GM19438 (cell line): ENCODE data around the gene KCNJ15.

Experiments
- ATAC-seq: cut with Tn5 transposase; IDR thresholded peaks from one replicate; pipeline ENCODE4 v1.9.1; 2021; ENCODE audit warnings: low read depth; ENCODE audit not compliant: unreplicated experiment

Gene KCNJ15

DNA sequence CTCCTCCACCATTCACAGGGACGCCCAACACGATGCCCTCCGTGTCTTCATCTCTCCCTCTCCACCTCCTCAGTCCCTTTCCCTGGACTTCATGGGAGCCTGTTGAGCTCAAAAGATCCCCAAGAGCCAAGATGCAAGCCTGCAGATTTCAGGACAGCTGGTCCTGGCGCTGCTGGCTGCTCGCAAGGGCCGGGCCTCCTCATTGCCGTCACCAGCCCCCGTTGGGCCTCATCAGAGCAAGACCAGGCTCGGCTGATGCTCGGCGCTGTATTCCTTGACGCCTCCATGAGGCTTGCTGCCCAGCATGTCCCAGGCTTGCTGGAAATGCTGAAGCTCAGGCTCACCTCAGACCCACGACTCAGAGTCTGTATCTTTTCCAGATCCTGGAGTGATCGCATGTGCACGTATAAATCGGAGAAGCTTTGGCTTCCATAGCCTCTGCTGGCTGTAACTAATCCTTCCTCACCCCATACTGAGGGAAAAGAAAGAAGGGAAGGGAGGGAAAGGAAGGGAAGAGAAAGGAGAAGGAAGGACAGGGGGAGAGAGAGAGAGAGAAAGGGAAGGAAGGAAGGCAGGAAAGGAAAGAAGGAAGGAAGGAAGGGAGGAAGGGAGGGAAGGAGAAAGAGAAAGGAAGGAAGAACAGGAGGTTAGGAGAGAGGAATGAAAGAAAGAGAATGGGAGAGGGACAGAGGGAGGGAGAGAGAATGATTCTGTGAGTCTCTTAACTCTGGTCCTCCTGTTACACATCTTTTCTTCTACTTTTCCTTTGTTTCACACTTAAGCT is 94.6 kb downstream of the KCNJ15 start:
- no peak for ATAC-seq

DNA sequence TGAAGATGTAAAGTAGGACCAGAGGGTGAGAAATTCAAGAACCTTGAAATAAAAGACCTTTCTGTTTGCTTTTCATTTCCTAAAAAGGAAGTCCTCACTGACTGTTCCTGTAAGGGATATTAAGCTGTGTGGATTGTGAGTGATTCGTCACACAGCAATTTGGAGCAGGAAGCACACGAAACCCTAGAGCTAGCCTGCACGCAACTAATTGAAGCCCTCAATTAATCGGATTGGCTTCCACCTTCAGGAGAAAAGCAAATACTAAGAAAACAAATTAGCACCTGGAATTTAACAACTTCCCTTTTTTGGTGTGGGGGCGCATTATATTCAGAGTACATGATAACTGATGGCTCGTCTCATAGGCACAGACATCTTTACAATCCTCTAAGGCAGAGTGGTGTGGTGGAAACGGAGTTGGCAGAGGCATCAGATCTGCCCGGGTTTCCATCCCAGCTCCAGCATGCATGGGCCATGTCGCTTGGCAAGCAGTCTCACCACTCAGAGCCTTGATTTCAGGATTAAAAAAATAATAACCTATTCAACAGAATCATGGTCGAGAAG is 95.2 kb downstream of the KCNJ15 start:
- ATAC-seq = no peak

- ATAC-seq = no peak
Measured at GRCh38 chr21:38352536-38353219, 95.9 kb downstream of the KCNJ15 start.

- no peak for ATAC-seq
Measured at GRCh38 chr21:38354231-38354630, 97.4 kb downstream of the KCNJ15 start.

- no peak for ATAC-seq
Measured at GRCh38 chr21:38354746-38355145, 98.0 kb downstream of the KCNJ15 start.

DNA sequence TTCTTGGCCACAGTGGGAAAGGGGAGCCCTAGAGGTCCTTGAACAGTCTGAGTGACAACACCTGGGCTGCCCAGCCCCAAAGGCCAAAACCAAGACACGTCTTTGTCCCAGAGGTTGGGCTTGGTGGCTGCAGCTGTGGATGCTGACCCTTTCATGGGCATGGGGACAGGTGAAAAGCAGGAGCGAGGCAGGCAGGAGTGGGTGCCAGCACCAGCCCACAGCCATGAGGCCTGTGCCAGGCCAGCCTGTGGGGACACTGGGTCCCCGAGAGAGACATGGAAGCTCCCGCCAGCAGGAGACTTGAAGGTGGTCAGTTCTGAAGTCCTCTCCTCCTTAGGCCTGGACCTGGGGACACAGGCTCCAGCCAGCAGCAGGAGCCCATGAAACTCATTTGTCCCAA is 98.6 kb downstream of the KCNJ15 start:
- no peak for ATAC-seq

DNA sequence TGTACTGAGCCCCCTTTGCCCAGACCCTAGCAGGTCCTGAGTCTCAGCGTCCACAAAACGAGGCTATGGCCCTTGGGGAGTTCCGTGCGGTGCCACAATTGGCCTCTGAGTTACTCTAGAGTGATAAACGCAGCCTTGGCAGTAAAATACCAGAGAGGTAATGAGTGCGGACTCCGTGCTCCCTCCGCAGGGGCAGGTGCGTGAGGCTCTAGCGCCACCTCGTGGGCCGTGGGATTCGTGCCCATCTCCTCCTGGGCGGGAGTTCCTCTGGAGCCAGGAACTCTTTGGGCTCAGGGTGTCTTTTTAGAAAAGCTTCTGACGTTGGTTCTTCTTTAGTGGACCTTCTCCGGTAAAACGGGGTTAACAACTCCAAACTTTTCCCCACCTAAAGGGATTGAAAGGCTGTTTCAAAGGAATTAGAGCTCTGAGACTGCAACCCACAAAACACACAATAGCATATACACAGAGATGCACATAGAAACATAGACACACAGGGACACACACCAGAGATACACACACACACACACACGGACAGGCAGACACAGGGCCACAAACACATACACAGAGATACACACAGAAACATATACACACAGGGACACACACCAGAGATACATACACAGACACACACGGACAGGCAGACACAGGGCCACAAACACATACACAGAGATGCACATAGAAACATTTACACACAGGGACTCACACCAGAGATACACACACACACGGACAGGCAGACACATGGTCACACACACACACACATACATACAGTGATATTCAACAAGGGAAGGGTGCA is 99.4 kb downstream of the KCNJ15 start:
- ATAC-seq = no peak
